ENCODE data around the gene PLA2G15.

The PLA2G15 gene

DNA sequence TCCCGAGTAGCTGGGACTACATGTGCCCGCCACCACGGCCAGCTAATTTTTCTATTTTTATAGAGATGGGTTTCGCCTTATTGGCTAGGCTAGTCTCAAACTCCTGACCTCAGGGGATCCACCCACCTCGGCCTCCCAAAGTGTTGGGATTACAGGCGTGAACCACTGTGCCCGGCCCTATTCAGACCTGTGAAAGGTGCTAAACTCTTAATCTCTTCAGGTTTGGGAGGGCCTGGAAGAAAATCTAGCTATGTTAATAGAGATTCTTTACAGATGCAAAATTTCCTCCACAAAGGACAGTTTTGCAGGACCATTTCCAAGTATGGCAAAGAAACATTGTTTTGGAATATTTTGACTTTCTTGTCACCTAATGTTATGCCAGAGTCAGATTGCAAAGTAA is 3.1 kb upstream of the PLA2G15 start:
- no peaks in the 10 kb centered on the region for H3K36me3 ChIP-seq (ENCODE audit: control insufficient read depth, insufficient read depth, low read length)
- peaks cover 14% of the 10 kb centered on the region for H3K4me1 ChIP-seq
- H3K4me2 ChIP-seq (ENCODE audit: low read length) = no peak overlapping the region
- TF ChIP-seq, protein P1, sequence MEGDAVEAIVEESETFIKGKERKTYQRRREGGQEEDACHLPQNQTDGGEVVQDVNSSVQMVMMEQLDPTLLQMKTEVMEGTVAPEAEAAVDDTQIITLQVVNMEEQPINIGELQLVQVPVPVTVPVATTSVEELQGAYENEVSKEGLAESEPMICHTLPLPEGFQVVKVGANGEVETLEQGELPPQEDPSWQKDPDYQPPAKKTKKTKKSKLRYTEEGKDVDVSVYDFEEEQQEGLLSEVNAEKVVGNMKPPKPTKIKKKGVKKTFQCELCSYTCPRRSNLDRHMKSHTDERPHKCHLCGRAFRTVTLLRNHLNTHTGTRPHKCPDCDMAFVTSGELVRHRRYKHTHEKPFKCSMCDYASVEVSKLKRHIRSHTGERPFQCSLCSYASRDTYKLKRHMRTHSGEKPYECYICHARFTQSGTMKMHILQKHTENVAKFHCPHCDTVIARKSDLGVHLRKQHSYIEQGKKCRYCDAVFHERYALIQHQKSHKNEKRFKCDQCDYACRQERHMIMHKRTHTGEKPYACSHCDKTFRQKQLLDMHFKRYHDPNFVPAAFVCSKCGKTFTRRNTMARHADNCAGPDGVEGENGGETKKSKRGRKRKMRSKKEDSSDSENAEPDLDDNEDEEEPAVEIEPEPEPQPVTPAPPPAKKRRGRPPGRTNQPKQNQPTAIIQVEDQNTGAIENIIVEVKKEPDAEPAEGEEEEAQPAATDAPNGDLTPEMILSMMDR (IDR thresholded peaks at IDR 0.05) = no peak
- H3K4me3 ChIP-seq (ENCODE audit: low read depth, low read length) = no peak overlapping the region
- no peak overlapping the region for H2AFZ ChIP-seq
- no peaks in the 10 kb centered on the region for H3K27me3 ChIP-seq (ENCODE audit: control insufficient read depth, insufficient read depth, low read length)
- H3K27ac ChIP-seq = no peak overlapping the region
- no peaks in the 10 kb centered on the region for H3K9me3 ChIP-seq (ENCODE audit: control insufficient read depth, low read length)
- H3K9ac ChIP-seq = no peak overlapping the region
- H3K79me2 ChIP-seq = peaks cover 15% of the 10 kb centered on the region

DNA sequence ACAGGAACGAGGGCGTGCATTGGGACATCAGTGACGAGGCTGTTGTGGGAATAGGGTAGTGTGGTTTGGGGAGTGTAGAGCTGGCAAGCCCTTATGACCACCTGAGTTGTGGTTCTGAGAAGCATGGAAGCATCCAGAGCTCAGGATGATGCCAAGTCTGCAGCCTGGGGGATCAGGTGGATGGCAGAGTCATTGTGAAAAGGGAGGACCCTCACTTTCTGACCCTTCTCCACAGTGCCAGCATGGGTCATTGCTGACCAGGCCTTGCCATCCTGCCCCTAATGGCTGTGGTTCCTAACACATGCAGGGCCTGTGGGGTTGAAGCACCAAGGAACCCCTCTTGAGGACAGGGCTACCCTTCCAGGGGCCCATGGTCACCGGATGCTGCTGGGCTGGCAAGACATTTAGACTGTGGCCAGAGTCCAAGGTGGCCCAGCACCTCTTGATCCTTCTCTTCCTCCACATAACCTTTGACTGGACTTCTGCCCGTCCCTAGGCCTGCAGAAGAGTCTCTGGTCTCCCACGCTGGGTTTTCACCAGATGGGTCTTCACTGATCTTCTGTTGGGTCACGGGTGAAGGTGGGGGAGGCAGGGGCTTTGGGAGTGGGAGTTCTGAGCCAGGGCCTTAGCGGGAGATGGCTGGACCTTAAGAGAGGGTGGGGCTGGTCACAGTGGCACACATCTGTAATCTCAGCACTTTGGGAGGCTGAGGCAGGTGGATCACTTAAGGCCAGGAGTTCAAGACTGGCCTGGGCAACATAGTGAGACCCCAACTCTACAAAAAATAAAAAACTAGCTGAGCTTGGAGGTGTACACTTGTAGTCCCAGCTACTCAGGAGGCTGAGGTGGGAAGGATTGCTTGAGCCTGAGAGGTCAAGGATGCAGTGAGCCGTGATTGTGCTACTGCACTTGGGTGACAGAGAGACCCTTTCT is 2.0 kb upstream of the PLA2G15 start:
- no peaks in the 10 kb centered on the region for H3K9me3 ChIP-seq (ENCODE audit: control insufficient read depth, low read length)
- H3K4me1 ChIP-seq = peaks cover 14% of the 10 kb centered on the region
- no peak overlapping the region for H3K27ac ChIP-seq
- H3K4me3 ChIP-seq (ENCODE audit: low read depth, low read length) = no peak overlapping the region
- H2AFZ ChIP-seq = no peak overlapping the region
- no peaks in the 10 kb centered on the region for H3K36me3 ChIP-seq (ENCODE audit: control insufficient read depth, insufficient read depth, low read length)
- no peaks in the 10 kb centered on the region for H3K27me3 ChIP-seq (ENCODE audit: control insufficient read depth, insufficient read depth, low read length)
- no peak overlapping the region for H3K9ac ChIP-seq
- TF ChIP-seq, protein P1 (IDR thresholded peaks at IDR 0.05) = no peak
- peaks cover 15% of the 10 kb centered on the region for H3K79me2 ChIP-seq
- H3K4me2 ChIP-seq (ENCODE audit: low read length) = no peak overlapping the region

DNA sequence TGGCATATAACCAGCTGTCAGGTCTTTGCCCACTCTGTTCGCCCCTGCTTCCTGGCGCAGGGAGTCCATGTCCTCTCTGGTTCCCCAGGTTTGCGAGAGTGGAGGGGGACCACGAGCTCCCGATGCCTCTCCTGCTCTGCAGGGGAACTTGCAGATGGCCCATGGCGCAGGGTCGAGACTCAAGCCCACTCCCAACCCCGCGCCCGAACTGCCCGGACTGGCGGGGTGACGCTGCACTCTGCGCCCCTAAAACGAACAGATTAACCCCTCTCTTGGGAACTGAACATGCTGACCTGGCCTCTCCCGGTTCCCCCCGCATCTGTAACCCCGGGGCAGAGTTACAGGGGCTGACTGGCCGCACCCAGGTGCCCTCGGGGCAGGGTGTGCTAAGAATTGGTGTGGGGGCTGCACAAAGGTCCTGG is 681 bp upstream of the PLA2G15 start:
- Histone ChIP-seq H3K27me3 (ENCODE audit: control insufficient read depth, insufficient read depth, low read length) (no peaks in the 10 kb centered on the region), H2AFZ (peak overlapping the region; percentile 100), H3K36me3 (ENCODE audit: control insufficient read depth, insufficient read depth, low read length) (no peaks in the 10 kb centered on the region), H3K4me3 (ENCODE audit: low read depth, low read length) (peak overlapping the region; percentile 70), H3K9ac (no peak overlapping the region), H3K4me2 (ENCODE audit: low read length) (peak overlapping the region; percentile 97), H3K27ac (no peak overlapping the region), H3K9me3 (ENCODE audit: control insufficient read depth, low read length) (no peaks in the 10 kb centered on the region), H3K4me1 (peaks cover 14% of the 10 kb centered on the region), H3K79me2 (peaks cover 15% of the 10 kb centered on the region)
- TF ChIP-seq, protein P1 (IDR thresholded peaks at IDR 0.05) = no peak

DNA sequence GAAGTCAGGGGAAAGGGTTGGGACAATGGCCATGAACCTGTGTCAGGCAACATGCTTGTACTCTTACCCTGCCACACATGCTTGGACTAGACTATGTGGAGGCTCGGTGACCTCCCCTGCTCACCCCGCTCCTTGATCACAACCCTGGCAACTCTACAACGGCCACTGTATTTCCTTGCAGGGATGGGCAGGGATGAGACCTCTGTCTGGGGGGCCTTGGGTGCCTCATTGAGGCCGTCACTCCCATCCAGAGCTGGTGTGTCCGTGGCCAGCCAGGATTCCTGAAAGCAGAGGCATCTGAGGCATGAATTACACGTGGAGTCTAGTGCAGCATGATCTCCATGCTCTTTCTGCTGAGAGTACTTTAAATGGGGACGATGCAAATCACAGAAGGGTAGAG is 948 bp downstream of the PLA2G15 start:
- Histone ChIP-seq H3K9me3 (ENCODE audit: control insufficient read depth, low read length) (no peaks in the 10 kb centered on the region), H3K79me2 (peaks cover 15% of the 10 kb centered on the region), H3K4me3 (ENCODE audit: low read depth, low read length) (no peak overlapping the region), H2AFZ (no peak overlapping the region), H3K27me3 (ENCODE audit: control insufficient read depth, insufficient read depth, low read length) (no peaks in the 10 kb centered on the region), H3K36me3 (ENCODE audit: control insufficient read depth, insufficient read depth, low read length) (no peaks in the 10 kb centered on the region), H3K4me2 (ENCODE audit: low read length) (peak overlapping the region; percentile 19), H3K4me1 (peaks cover 14% of the 10 kb centered on the region), H3K9ac (no peak overlapping the region), H3K27ac (no peak overlapping the region)
- TF ChIP-seq, protein P1 (IDR thresholded peaks at IDR 0.05) = no peak

Measured in parathyroid adenoma (tissue), 2 donors.